Osteoblast (primary cell): ENCODE data around the gene S100A13. TPM values are rescaled to one million over a fixed set of nuclear protein-coding genes. Genes with fewer than 3 reads are reported as not detected.

ENCODE experiments used
- DNase-seq: peaks from one replicate; pipeline ENCODE4 v3.0.0; 2011; ENCODE audit warnings: low spot score, mixed read lengths; ENCODE audit not compliant: insufficient read length; ENCODE audit errors: missing footprints
- H2AFZ ChIP-seq: 2 replicates; pipeline ENCODE4 v1.6.0; 2011; ENCODE audit warnings: mild to moderate bottlenecking, low read length
- H3K27ac ChIP-seq: 2 replicates; pipeline ENCODE4 v1.5.1; 2011; ENCODE audit warnings: mild to moderate bottlenecking, low read depth, low read length, moderate library complexity
- H3K27me3 ChIP-seq: 2 replicates; pipeline ENCODE4 v1.6.0; 2012; ENCODE audit warnings: mild to moderate bottlenecking, control low read depth, inconsistent platforms, low read length, moderate library complexity; ENCODE audit not compliant: insufficient read depth
- H3K36me3 ChIP-seq: 2 replicates; pipeline ENCODE4 v1.5.1; 2011; ENCODE audit warnings: mild to moderate bottlenecking, low read length, control low read depth, moderate library complexity; ENCODE audit not compliant: insufficient read depth
- H3K4me1 ChIP-seq: 2 replicates; pipeline ENCODE4 v1.5.1; 2011; ENCODE audit warnings: mild to moderate bottlenecking, low read length, control low read depth, moderate library complexity; ENCODE audit not compliant: insufficient read depth
- H3K4me2 ChIP-seq: 2 replicates; pipeline ENCODE4 v1.6.0; 2011; ENCODE audit warnings: mild to moderate bottlenecking, low read length; ENCODE audit not compliant: insufficient read depth
- H3K4me3 ChIP-seq: fragments of 200-600 bp; sonication (generic); 3 replicates; pipeline ENCODE4 v1.5.1; 2012; ENCODE audit warnings: mild to moderate bottlenecking, low read length, inconsistent platforms; ENCODE audit not compliant: insufficient read depth
- H3K79me2 ChIP-seq: 2 replicates; pipeline ENCODE4 v1.6.0; 2012; ENCODE audit warnings: mild to moderate bottlenecking, low read length, control low read depth, inconsistent platforms; ENCODE audit not compliant: insufficient read depth
- H3K9me3 ChIP-seq: 2 replicates; pipeline ENCODE4 v1.5.1; 2011; ENCODE audit warnings: low read depth, low read length, control low read depth
- H4K20me1 ChIP-seq: 2 replicates; pipeline ENCODE4 v1.6.0; 2012; ENCODE audit warnings: mild to moderate bottlenecking, low read length, control low read depth; ENCODE audit not compliant: insufficient read depth
- total RNA-seq: library from RNA; depleted of rRNA; stranded (reverse); fragments of >200 nt; gene quantifications from 2 replicates; pipeline ENCODE4 v1.2.3, GENCODE V29; 2012
- TF ChIP-seq, protein P1 (sequence below): IDR thresholded peaks from 2 replicates; pipeline ENCODE4 v1.5.1; 2011; ENCODE audit warnings: mild to moderate bottlenecking, low read depth, low read length, moderate library complexity; ENCODE audit errors: extremely low read depth

The S100A13 gene
- total RNA-seq, 1 donor: 121 TPM

DNA sequence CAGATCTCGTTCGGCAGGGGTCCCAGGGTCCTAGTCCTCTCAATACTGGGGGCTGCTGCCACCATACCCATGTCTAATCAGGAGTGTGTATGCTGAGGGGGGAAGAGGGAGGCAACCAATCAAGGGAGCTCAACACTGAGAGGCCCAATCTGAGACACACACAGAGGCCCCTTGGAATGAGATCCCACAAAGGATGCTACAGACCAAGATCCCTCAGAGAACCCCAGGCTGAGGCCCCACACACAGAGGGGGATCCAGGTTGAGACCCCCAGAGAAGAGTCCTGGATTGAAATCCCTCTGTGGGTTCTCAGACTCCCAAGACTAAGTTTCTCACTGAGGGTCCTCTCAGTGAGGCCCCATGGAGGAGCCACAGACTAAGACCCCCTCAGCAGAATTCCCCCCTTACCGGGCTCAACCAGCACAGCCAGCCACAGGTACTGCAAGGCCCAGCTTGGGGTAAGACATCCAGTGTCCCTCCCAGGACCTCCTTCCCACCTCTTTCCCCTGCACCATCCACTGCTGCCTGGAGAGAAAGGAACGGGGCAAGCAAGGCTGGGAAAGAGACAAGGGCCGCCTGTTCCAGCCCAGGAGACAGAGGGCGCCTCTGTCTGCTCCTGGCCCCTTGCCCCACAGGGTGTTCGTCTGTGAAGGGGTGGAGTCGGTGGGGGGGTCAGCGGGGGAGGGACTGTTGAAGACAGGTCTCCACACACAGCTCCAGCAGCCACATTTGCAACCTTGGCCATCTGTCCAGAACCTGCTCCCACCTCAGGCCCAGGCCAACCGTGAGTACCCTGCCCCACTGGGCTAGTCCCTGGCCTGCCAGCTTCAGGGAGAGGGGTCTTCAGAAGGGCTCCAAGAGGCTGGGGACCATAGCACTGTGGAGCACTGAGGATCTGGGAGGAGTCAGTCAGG lies 666 bp upstream of the S100A13 start, which contains the start of gene S100A1:
Gene S100A1 (plus strand): TSS at position 720 of the 912 bp plus-strand sequence. CDS start 2,088 bp downstream, outside the sequence.
- no peaks in the 10 kb centered on the region for H3K27me3 ChIP-seq
- H2AFZ ChIP-seq: peak within 1 kb of the TSS; percentile 90
- H3K9me3 ChIP-seq: no peaks in the 10 kb centered on the region
- H3K4me3 ChIP-seq: peak within 1 kb of the TSS; percentile 91
- peaks cover 36% of the 10 kb centered on the region for H3K79me2 ChIP-seq
- H3K36me3 ChIP-seq: peaks cover 30% of the 10 kb centered on the region
- peak within 1 kb of the TSS; percentile 95 for H3K27ac ChIP-seq
- peak within 1 kb of the TSS; percentile 100 for H3K4me2 ChIP-seq
- peaks cover 40% of the 10 kb centered on the region for H3K4me1 ChIP-seq
- TF ChIP-seq, protein P1, sequence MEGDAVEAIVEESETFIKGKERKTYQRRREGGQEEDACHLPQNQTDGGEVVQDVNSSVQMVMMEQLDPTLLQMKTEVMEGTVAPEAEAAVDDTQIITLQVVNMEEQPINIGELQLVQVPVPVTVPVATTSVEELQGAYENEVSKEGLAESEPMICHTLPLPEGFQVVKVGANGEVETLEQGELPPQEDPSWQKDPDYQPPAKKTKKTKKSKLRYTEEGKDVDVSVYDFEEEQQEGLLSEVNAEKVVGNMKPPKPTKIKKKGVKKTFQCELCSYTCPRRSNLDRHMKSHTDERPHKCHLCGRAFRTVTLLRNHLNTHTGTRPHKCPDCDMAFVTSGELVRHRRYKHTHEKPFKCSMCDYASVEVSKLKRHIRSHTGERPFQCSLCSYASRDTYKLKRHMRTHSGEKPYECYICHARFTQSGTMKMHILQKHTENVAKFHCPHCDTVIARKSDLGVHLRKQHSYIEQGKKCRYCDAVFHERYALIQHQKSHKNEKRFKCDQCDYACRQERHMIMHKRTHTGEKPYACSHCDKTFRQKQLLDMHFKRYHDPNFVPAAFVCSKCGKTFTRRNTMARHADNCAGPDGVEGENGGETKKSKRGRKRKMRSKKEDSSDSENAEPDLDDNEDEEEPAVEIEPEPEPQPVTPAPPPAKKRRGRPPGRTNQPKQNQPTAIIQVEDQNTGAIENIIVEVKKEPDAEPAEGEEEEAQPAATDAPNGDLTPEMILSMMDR: no peak
- H4K20me1 ChIP-seq: no peaks in the 10 kb centered on the region
- DNase-seq: peak; percentile 72

DNA sequence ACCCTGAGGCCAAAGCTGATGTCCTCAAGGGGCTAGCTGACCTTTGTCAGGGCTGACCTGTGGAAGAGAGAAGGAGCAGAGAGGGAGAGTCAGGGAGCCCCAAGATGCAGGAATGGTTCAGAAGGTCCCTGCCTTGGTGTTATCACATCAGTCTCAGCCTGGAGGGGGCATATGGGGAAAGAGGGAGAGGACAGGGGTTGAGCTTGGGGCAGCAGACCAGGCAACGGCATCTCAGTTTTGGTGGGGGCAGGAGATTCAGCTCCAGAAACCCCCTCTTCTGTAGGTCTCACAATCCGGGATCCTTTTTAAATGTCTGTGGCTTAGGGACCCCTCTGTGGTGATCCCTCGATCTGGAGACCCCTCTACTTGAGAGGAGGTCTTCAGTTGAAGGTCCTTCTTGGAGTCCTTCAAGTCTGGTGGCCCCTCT lies 815 bp downstream of the S100A13 start:
- Histone ChIP-seq H3K79me2 (peaks cover 42% of the 10 kb centered on the region), H3K36me3 (peaks cover 45% of the 10 kb centered on the region), H3K27me3 (no peaks in the 10 kb centered on the region), H3K9me3 (no peaks in the 10 kb centered on the region), H3K27ac (peak overlapping the region; percentile 95), H3K4me2 (peak overlapping the region; percentile 100), H3K4me3 (peak overlapping the region; percentile 91), H4K20me1 (no peaks in the 10 kb centered on the region), H3K4me1 (peaks cover 40% of the 10 kb centered on the region), H2AFZ (peak overlapping the region; percentile 90)
- TF ChIP-seq, protein P1: no peak
- peak; percentile 72 for DNase-seq

DNA sequence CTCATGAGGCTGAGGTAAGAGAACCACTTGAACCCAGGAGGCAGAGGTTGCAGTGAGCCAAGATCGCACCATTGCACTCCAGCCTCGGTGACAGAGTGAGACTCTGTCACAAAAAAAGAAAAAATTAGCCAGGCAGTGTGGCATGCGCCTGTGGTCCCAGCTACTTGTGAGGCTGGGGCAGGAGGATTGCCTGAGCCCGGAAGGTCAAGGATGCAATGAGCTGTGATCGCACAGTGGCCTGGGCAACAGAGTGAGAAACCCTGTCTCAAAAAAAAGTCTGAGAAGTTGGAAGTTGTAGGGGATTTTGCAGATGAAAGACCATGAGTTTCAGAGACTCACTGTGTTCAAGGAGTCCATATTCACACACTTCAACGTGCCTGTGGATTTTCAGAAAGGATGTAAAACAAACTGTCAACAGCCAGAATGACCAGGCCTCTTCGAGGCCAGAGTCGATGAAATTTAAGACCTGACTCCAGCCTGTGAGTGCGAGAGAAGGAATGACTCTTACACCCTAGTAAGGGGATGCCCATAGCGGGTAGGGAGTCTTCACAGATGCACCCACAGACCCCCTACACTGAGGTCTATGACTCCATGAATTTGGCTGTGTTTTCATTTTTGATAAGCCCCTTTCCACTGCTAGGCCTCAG lies 2.2 kb downstream of the S100A13 start:
- H3K9me3 ChIP-seq: no peaks in the 10 kb centered on the region
- peaks cover 56% of the 10 kb centered on the region for H3K36me3 ChIP-seq
- H3K79me2 ChIP-seq: peaks cover 42% of the 10 kb centered on the region
- H4K20me1 ChIP-seq: peaks cover 2% of the 10 kb centered on the region
- peak overlapping the region; percentile 91 for H3K4me3 ChIP-seq
- no peaks in the 10 kb centered on the region for H3K27me3 ChIP-seq
- peak overlapping the region; percentile 53 for H3K27ac ChIP-seq
- peak; percentile 71 for DNase-seq
- H3K4me1 ChIP-seq: peaks cover 40% of the 10 kb centered on the region
- H3K4me2 ChIP-seq: peak overlapping the region; percentile 100
- TF ChIP-seq, protein P1: no peak
- no peak overlapping the region for H2AFZ ChIP-seq

DNA sequence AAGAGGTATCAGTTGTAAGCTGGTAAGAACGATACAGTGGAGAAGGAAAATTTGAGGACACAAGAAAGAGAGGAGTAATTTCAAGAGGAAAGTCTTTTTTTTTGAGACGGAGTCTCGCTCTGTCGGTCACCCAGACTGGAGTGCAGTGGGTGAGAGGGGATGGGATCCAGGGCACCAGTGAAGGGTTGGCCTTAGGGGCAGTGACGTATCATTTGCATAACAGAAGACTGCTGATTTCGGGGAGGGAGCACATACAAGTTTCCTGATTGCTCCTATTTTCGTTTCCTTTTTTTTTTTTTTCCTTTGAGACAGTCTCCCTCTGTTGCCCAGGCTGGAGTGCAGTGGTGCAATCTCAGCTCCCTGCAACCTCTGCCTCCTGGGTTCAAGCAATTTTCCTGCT lies 4.2 kb downstream of the S100A13 start:
- Histone ChIP-seq H3K36me3 (peaks cover 74% of the 10 kb centered on the region), H2AFZ (no peak overlapping the region), H3K27me3 (no peaks in the 10 kb centered on the region), H3K4me1 (peaks cover 36% of the 10 kb centered on the region), H3K4me2 (no peak overlapping the region), H3K9me3 (no peaks in the 10 kb centered on the region), H3K4me3 (no peak overlapping the region), H4K20me1 (peaks cover 2% of the 10 kb centered on the region), H3K27ac (no peak overlapping the region), H3K79me2 (peaks cover 42% of the 10 kb centered on the region)
- TF ChIP-seq, protein P1: no peak
- no peak for DNase-seq
